HepG2 (cell line): ENCODE results near the gene SCAI. TPM values are rescaled to one million over a fixed set of nuclear protein-coding genes. Genes with fewer than 3 reads are reported as not detected.

ENCODE experiments used
- ATF4 ChIP-seq, 2 experiments: fragments of 450-650 bp in 1 of 2; sonication (generic) in 1 of 2; formaldehyde crosslinking; IDR thresholded peaks; 2 replicates each; pipeline versions ENCODE4 v1.5.0 to v1.8.0; 2020 to 2022; ENCODE audit warnings: mild to moderate bottlenecking in 1 of 2, missing genetic modification reagents in 1 of 2
- GATAD1 ChIP-seq: IDR thresholded peaks from 2 replicates; pipeline ENCODE4 v1.6.1; 2016; ENCODE audit warnings: missing genetic modification reagents, missing compliant biosample characterization
- HBP1 ChIP-seq: IDR thresholded peaks from 2 replicates; pipeline ENCODE4 v1.6.1; 2016; ENCODE audit warnings: low read depth, control low read depth
- HES4 ChIP-seq: sonication (generic); formaldehyde crosslinking; IDR thresholded peaks from 2 replicates; pipeline ENCODE4 v1.9.0; 2021; ENCODE audit warnings: mild to moderate bottlenecking, missing genetic modification reagents, borderline replicate concordance
- ISX ChIP-seq: sonication (generic); formaldehyde crosslinking; conservative IDR thresholded peaks from 2 replicates; pipeline ENCODE4 v1.5.0; 2020; ENCODE audit warnings: missing genetic modification reagents
- KAT2B ChIP-seq: fragments of 150-350 bp; IDR thresholded peaks from 2 replicates; pipeline ENCODE4 v1.6.1; 2014; ENCODE audit warnings: low read depth, low read length, borderline replicate concordance
- KDM5A ChIP-seq: fragments of 200-600 bp; sonication (generic); IDR thresholded peaks from 2 replicates; pipeline ENCODE4 v1.7.0; 2018; ENCODE audit warnings: antibody characterized with exemption, mild to moderate bottlenecking, low read length, borderline replicate concordance
- LCORL ChIP-seq, 2 experiments: fragments of 450-650 bp in 1 of 2; sonication (generic) in 1 of 2; formaldehyde crosslinking in 1 of 2; IDR thresholded peaks; 2 replicates each; pipeline versions ENCODE4 v1.5.0 to v1.6.1; 2017 to 2020; ENCODE audit warnings: antibody characterized with exemption in 1 of 2, missing genetic modification reagents in 1 of 2
- MED1 ChIP-seq: sonication (generic); formaldehyde crosslinking; IDR thresholded peaks from 2 replicates; pipeline ENCODE4 v1.4.0; 2020; ENCODE audit warnings: missing genetic modification reagents
- NFYC ChIP-seq: IDR thresholded peaks from 2 replicates; pipeline ENCODE4 v1.6.1; 2016; ENCODE audit warnings: missing genetic modification reagents, missing compliant biosample characterization
- RFX5 ChIP-seq: IDR thresholded peaks from 2 replicates; pipeline ENCODE4 v1.6.1; 2011; ENCODE audit warnings: low read depth, low read length, improper control_type of control experiment
- SNAPC2 ChIP-seq: sonication (generic); formaldehyde crosslinking; IDR thresholded peaks from 2 replicates; pipeline ENCODE4 v1.8.1; 2022; ENCODE audit warnings: mild to moderate bottlenecking, missing genetic modification reagents
- SRF ChIP-seq: IDR thresholded peaks from 2 replicates; pipeline ENCODE4 v1.6.1; 2011; ENCODE audit warnings: mild to moderate bottlenecking, low read depth, low read length, moderate library complexity
- ZBTB34 ChIP-seq: sonication (generic); formaldehyde crosslinking; IDR thresholded peaks from 2 replicates; pipeline ENCODE4 v1.8.0; 2022; ENCODE audit warnings: mild to moderate bottlenecking, missing genetic modification reagents
- ZFP62 ChIP-seq: sonication (generic); formaldehyde crosslinking; IDR thresholded peaks from 2 replicates; pipeline ENCODE4 v1.4.0; 2020; ENCODE audit warnings: missing genetic modification reagents
- ZNF274 ChIP-seq: sonication (generic); formaldehyde crosslinking; IDR thresholded peaks from 2 replicates; pipeline ENCODE4 v1.5.1; 2020; ENCODE audit warnings: mild to moderate bottlenecking, missing genetic modification reagents
- ZNF33A ChIP-seq: sonication (generic); formaldehyde crosslinking; IDR thresholded peaks from 2 replicates; pipeline ENCODE4 v1.5.1; 2020; ENCODE audit warnings: missing genetic modification reagents, mild to moderate bottlenecking, moderate library complexity, borderline replicate concordance
- ZNF33B ChIP-seq: sonication (generic); formaldehyde crosslinking; IDR thresholded peaks from 2 replicates; pipeline ENCODE4 v1.5.1; 2020; ENCODE audit warnings: mild to moderate bottlenecking, missing genetic modification reagents
- ZNF567 ChIP-seq: sonication (generic); formaldehyde crosslinking; IDR thresholded peaks from 2 replicates; pipeline ENCODE4 v1.8.1; 2023; ENCODE audit warnings: mild to moderate bottlenecking, missing genetic modification reagents, borderline replicate concordance
- ZNF597 ChIP-seq: sonication (generic); formaldehyde crosslinking; IDR thresholded peaks from 2 replicates; pipeline ENCODE4 v1.5.0; 2020; ENCODE audit warnings: missing genetic modification reagents
- ZNF775 ChIP-seq: sonication (generic); formaldehyde crosslinking; IDR thresholded peaks from 2 replicates; pipeline ENCODE4 v1.4.0; 2020; ENCODE audit warnings: missing genetic modification reagents, mild to moderate bottlenecking, moderate library complexity, borderline replicate concordance
- ZSCAN29 ChIP-seq: sonication (generic); formaldehyde crosslinking; conservative IDR thresholded peaks from 2 replicates; pipeline ENCODE4 v1.4.0; 2020; ENCODE audit warnings: mild to moderate bottlenecking, missing genetic modification reagents
- ZSCAN31 ChIP-seq: sonication (generic); formaldehyde crosslinking; IDR thresholded peaks from 2 replicates; pipeline ENCODE4 v1.5.0; 2020; ENCODE audit warnings: low read depth, mild to moderate bottlenecking, missing genetic modification reagents
- polyA plus RNA-seq, 8 experiments: library from polyadenylated mRNA; depleted of rRNA in 3 of 8; stranded (reverse) in 7 of 8; unstranded in 1 of 8; fragments of >200 nt; fragmentation: Illumina TruSeq in 4 of 8; extraction: Trizol in 4 of 8; gene quantifications; 2 replicates each; pipeline versions ENCODE4 v1.2.1 to v1.2.3, GENCODE V29; 2011 to 2016; ENCODE audit warnings: low read depth in 4 of 8, missing spikeins in 1 of 8, mixed read lengths in 1 of 8; ENCODE audit not compliant: insufficient read depth in 1 of 8
- total RNA-seq, 5 experiments: library from RNA; depleted of rRNA; stranded (reverse); fragments of >200 nt; fragmentation: Illumina TruSeq; extraction: Trizol; gene quantifications; 2 replicates each; pipeline ENCODE4 v1.2.3, GENCODE V29; 2016; ENCODE audit warnings: low read depth in 1 of 5

The SCAI gene
- total and polyA plus RNA-seq, 2 of the 13 experiments (the other 11 are each of a cell fraction or from before 2014, with no cell fraction given) = 4.4 to 8.4 TPM

- TF ChIP-seq MED1 (CRISPR knock-in tag) = peak; percentile 59
- no peak for TF ChIP-seq ZSCAN29 (CRISPR knock-in tag)
- TF ChIP-seq ZBTB34 (CRISPR knock-in tag) = no peak
- TF ChIP-seq RFX5 = peak; percentile 49; the same call in 1 of the 2 replicates
- peak; percentile 91 for TF ChIP-seq ZSCAN31
- TF ChIP-seq ZFP62 = no peak
- TF ChIP-seq ZNF33B (CRISPR knock-in tag) = no peak
- no peak for TF ChIP-seq ATF4 (CRISPR knock-in tag; IDR thresholded peaks at IDR 0.05)
- TF ChIP-seq HBP1 (CRISPR knock-in tag) = no peak
- TF ChIP-seq ZNF274 (CRISPR knock-in tag) = no peak
- no peak for TF ChIP-seq ZNF775 (CRISPR knock-in tag)
- no peak for TF ChIP-seq SNAPC2
- TF ChIP-seq SRF = no peak
- TF ChIP-seq ISX (CRISPR knock-in tag) = no peak
- TF ChIP-seq ZNF33A (CRISPR knock-in tag) = peak; percentile 61; the same call in 1 of the 2 replicates
- 0 out of 2 replicates have a peak, but pooled peaks have one; percentile 23 for TF ChIP-seq HES4 (CRISPR knock-in tag)
- no peak for TF ChIP-seq ZNF567
- TF ChIP-seq LCORL (IDR thresholded peaks at IDR 0.05) = no peak
- TF ChIP-seq LCORL (CRISPR knock-in tag; IDR thresholded peaks at IDR 0.05) = peak; percentile 70
- TF ChIP-seq ZNF597 = no peak
- TF ChIP-seq NFYC = no peak
- TF ChIP-seq KAT2B = no peak
- peak; percentile 83 for TF ChIP-seq KDM5A
- peak; percentile 88 for TF ChIP-seq GATAD1 (CRISPR knock-in tag)
Observed at GRCh38 chr9:125189361-125190289, 46.3 kb upstream of the SCAI start, which contains the start of gene PPP6C (continued).
